Stimulated activated CD8-positive, alpha-beta memory T cell treated with anti-CD3 and anti-CD28 coated beads, Interleukin-7, amount 100 ng/mL, for 4 hours (primary cell): ENCODE measurements around the gene FHIP1A.

Experiments used
- DNase-seq, 2 donors: peaks; one replicate each; pipeline ENCODE4 v3.0.0-alpha.2; 2020; ENCODE audit warnings: low read depth in 2 of 2

Gene FHIP1A

DNA sequence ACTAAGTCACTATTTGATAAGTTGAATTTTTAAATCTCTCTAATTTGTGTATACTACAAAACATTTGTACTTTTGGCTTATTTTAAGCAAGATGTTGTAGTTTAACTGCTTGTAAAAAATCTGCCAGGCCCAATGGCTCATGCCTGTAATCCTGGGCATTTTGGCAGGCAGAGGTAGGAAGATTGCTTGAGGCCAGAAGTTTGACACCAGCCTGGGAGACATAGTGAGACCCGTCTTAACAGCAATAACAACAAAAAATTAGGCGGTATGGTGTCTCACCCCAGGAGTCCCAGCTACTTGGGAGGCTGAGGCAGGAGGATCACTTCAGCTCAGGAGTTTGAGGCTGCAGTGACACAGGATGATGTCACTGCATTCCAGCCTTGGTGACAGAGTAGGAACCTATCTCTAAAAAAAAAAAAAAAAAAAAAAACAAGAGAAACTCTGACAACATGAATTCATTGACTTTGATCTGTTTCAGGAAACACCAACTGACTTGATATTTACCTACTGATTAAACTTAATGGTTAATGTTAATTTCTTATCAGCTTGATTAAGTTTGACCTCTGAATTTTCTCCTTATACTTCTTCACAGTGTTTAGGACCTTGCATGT, 8.9 kb downstream of the FHIP1A start:
- DNase-seq: no peak

DNA sequence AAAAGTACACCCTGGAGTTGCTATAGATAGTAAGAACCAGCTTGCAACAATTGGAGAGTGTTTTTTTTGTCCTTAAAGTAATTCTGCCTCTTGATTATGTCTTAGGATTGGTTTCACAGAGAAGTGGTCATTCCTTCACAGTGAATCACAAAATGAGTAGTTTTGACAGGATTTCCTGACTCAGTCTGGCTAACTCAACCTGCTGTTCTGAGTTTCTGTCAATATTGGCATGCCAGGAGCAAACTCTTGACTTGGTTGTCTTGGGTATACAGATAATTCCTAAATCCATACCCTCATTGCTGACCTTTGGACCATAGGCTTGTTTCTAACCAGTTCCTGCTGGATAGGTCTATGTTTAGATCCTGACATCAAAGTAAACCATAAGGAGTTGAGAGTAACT, 9.4 kb downstream of the FHIP1A start:
- DNase-seq: no peak

DNA sequence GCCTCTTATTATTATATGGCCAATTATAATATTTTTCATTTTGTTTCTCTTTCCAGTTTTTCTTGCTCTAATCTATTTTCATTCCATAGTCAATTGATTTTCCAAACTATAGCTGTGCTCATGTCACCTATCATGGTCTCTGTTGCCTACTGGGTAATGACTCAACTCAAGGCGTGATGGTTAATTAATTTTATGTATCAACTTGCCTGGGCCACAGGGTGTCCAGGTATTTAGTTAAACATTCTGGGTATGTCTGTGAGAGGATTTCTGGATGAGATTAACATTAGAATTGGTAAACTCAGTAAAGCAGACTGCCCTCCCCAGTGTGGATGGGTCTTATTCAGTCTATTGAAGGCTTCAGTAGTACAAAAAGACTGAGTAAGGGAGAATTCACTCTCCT, 9.9 kb downstream of the FHIP1A start:
- no peak for DNase-seq

DNA sequence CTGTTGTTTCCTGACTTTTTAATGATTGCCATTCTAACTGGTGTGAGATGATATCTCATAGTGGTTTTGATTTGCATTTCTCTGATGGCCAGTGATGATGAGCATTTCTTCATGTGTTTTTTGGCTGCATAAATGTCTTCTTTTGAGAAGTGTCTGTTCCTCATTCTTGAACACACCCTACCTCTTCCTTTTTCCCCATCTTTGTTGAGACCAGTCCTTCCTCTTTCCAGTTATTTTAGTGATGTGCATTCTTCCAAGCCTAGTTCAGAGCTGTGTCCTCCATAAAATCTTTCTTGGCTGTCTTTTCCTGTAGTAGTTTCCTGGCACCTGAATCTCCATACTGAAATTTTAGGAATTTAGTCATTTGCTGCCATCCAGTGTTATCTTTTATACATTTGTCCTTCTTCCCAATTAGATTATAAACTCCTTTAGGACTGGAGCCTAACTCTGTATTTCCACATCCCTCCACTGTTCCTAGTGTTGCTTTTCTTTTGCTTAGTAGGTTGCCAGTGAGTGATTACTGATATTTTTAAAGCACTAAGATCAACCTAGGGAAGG, 11.4 kb downstream of the FHIP1A start:
- DNase-seq: no peak

DNA sequence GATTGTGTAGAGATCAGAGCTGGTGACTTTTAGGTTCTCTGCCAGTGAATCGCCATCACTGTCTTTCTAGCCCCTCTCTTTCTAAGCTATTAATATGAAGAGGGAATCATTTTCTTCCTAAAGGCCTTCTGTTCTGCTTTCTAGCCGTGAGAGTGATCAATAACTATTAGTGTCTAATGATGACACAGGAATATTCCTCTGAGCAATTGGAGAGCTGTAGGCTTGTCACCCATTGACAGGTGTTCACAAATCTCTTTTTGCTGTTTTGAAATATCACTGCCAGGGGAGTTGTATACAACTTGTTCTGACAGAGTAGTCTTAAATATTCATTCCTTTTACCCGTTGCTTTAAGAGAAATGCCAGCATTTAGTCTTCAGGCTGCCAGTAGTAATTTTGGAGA, 13.9 kb downstream of the FHIP1A start:
- DNase-seq: no peak

DNA sequence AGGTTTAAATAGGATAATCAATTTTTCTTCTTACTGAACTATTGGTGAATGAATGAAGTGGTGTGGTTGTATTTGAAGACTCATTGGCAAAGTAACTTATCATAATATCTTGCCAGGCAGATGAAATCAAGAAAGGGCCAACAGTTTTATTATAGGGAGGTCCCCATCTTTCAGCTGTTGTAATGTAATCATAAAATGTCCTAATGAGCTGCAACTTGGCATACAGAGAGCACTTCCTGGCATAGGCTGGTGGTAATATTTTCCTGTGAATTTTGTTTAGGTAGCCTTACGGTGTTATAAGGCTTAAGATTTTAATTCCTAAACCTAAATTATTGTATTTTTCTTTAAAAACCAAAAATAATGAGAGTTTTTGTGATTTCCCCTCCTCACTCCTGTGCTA, 17.5 kb downstream of the FHIP1A start:
- no peak for DNase-seq

DNA sequence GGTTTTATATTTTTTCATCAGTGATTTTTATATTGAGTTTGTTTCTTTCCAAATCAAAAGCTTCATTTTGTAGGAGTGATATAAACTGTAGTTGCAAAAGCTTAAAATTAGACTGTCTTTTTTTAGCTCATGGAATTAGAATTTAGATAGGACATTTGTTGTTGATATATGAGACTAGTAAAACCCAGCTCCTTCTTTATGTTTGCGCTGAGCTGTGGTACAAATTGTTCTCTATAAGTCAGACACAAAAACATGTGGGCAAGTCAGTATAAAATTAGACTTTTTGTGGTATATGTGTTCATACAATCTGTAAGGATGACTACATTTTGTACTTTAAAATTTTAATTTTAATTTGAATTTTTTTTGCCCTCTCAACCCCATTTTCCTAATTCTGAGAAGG, 18.3 kb downstream of the FHIP1A start:
- DNase-seq: no peak

DNA sequence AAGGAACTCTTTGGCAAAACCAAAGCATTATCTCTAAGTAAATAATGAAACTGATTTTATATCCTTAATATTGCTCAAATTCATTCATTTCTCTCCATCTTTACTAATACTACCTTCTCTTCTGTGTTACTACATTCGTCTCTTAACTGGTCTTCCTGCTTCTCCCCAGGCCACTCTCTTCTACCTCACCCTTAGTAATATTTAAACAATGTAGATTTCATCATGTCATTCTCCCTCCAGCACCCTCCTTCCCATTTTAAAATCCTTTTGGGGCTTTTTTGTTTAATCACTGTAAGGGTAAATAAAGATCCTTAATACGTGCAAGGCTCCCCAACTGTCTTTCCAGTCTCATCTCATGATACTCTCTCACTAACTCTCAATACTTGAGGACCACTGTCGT, 19.4 kb downstream of the FHIP1A start:
- no peak for DNase-seq

DNA sequence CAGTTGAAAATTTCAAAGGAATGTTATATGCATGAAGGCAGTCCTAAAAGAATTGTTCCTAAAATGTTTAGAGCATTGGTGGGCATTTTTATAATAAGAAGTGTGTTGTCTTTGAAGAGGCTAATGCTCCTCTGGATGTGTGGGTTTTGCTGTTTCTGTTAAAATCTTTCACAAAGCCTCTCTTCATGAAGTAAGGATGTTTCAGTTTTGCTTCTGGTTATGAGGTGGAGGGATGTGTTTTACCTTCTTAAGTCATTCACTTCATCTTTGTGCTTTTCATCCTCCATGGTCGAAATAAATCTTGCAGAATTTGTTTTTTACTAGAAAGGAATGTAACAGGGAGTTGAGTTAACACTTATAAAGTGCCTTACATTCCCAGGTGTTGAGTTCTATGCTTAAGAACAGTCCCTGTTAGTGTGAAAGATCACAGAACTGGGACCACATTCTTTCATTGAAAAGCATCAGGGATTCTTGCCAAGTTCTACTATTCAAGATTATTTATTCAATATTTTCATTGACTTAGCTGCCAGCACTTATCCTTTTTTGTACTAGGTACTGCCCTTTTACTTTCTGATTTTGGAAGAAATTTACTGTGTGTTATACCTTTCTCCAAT, 21.1 kb downstream of the FHIP1A start:
- no peak for DNase-seq

DNA sequence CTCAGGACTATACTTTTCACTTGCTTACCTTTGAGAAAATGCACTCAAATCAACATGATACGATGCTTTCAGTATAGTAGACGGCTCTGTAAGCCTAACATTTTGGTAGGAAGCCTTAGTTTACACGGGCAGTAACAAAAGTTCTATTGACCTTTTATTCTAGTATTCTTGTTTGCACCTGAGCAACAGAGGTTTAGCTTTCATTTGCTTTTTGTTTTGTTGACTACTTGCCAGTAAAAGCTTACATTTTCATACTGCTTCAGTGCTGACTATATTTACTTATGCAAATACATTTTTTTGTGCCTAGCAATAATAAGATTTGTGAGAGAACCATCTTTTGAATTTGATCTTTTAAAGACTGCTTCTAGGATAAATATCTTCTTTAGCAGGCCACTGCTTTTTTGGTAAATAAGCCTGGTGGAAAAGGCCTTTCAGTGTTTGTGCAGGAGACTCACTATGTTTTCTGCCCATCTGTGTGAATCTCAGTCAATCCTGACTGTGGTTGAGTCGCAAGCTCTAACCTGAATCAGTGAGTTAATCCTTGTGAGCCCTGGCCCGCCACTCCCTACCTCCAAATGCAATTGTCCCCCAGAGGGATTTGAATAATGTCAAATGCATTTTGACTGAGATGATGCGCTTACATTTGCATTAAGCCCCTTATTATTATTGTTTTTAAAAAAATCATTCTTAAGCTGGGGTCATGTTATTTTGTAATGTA, 21.9 kb downstream of the FHIP1A start:
- no peak for DNase-seq

DNA sequence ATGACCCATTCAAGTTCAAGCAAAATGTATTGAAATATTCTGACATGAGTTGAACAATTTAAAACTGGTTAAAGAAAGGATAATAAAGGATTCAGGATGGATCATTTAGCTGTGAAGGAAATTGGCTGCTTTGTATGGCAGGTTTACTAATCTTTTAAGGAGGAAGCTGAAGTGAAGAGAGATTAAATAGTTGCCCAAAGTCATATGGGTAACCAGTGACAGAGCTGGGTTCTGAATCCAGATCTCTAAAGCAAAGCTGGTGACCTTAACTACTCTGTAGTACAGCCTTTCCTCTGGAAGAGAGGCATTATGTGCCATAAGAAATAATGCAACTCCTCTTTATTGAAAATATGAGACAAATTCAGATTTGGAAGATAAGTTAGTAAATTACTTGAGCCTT, 22.8 kb downstream of the FHIP1A start:
- DNase-seq: no peak

DNA sequence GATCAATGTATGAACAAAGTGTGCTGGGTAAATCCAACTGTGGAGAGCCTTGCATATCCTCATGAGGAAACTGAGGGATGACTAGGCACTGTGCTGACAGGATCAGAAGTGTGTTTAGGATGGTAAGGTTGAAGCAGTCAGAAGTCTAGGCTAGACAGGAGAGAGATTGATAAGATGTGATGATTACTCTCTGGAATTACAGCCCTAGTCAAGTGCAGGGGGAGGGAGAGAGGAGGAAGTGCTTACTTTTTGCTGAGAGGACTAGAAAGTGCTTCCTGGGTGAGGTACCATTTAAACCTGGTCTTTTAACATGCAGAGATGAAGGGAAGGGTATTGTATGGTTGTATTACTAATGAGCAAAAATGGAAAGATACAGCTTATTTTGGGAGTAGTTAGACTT, 23.7 kb downstream of the FHIP1A start:
- no peak for DNase-seq

DNA sequence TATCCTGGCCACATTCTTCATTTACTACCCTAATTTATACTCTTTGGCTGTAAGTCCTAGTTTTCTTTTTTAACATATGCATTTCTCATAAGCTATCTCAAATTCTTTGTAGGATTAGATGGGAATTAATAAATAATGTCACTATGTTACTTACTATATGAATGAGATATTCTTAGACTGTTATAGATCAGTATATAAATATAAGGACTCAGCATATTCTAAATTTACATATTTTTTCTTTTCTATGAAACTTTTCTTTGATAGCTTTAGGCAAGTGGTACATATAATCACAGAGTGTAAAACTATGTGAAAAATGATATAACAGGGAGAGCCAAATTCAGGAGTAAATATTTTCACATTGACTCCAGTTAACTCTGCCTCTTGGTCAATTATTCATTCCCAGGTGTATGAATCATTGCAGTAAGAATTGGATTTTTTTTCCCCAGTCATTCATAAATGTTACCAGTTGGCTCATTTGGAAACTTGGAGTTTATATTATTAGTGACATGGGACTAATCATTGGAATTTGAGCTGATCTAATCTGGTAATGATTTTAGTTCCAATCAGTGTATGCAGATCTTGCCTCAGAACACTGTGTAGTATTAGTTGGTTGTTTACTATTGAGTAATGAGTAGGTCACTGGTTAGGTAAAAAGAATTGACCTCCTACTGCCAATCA, 25.3 kb downstream of the FHIP1A start:
- no peak for DNase-seq

DNA sequence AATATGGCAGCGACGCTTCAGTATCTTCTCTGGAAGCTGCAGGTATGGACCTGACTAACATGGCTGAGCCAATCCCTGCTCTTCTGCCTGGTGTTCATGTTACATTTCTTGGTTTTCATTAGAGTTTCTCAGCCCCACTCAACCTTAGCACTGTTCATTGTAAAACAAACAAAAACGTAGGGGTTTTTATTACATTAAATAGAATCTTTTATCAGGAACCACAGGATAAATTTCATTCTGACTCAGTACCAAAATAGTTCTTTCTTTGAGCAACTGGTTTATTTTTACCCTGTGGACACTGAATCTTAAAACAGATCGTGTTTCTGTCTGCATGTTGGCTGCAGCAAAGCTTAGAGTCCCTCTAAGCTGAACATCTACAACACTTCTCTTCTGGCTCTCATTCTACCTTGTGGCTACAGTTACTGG, 27.1 kb downstream of the FHIP1A start:
- no peak for DNase-seq

DNA sequence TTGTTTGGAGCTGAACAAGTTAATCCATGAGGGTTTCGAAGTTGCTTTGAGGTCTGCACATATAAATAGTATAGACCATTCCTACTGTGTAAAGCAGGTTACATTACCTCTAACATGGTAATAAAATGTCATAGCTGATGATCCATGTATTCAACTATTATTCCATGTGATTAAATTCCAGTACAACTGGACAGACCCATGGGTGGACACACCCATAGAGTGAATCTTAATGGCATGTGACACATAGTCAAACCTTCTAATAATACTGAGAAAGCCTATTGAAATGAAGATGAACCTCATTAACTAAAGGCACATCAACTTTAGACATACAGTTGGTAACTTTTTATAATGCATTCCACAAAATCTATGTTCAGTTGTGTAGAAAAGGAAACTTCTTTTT, 28.5 kb downstream of the FHIP1A start:
- no peak for DNase-seq

DNA sequence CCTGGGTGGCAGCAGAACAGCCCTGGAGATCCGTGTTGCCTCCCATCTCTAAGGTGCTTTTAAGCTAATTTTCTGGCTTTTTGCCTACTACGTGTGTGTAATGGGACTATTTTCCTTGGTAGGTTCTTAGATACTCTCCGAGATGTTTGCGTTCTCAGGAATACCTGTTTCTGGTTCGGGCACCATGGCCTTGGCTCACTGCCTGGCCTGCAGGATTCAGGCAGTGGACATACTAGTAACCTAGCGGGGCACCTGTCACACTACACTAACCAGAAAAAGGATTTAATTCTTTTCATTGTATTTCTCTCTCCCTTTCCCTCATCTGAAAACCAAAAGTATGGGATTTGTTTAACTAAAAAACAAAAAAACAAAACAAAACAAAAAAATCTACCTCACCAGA, 29.2 kb downstream of the FHIP1A start:
- no peak for DNase-seq

DNA sequence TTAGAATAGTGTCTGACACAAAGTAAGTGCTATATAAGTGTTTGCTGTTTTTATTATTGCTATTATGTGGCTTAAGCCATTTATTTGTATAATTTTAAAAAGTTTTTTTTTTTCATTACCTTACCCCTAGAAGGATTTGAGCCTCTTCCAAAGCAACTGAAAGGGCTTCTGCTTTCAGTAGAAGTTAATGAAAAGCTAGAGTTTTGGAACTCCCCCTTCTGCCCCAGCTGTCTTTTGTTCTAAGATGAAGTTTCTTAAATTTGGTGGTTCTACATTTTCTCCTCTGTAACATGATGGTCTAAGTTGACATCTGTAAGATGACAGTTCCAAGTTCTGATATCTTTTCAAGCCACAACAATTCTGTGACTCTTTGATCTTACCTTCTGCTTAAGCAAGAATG, 30.3 kb downstream of the FHIP1A start:
- no peak for DNase-seq

DNA sequence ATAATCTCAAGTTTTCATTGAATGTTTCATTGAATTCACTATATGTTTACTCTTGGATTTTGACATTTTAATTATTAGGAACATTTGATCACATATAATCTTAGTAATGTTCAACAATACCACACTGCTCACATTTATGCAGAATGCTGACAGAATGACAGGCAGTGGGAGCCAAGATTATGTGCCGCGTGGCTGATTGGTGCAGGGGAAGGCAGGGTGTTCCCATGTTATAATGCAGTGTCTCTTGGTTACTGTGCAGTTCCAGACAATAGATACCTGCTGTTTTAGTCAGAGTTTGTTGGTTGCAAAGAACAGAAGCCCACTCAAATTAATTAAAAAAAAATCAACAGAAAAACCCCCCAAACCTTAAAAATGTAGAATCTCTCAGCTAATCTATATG, 33.0 kb downstream of the FHIP1A start:
- DNase-seq: no peak

DNA sequence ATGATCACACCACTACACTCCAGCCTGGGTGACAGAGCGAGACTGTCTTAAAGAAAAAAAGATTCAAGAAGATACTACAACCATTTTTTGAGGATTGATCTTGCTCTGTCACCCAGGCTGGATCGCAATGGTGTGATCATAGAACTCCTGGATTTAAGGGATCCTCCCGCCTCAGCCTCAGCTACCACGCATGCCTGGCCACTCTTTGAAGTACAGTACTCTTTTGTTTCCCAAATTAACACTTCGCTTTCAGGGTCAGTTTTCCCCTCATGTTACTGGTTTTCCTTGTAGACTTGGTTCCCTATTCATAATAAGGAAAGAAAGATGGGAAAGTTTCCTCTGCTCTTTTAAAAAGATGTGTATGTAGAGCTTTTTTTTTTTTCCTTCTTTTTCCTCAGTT, 34.3 kb downstream of the FHIP1A start:
- no peak for DNase-seq

DNA sequence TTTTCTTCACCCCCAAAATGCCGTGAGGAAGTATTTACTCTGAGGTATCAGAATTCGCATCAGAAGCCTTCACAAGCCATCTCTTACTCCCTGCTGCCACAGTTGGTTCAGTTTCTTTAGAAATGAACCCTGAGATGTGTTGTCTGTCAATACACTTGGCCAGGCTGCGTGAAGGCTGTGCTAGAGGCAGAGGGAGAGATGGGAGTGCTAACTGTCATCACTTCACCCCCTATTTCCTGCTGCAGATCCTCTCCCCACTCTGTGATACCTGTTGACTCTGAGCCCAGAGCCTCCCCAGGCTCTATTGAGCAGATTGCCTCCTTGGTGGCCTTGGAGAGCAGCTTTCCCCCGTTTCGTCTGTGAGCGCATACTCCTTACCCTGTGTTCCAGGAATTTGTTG, 34.8 kb downstream of the FHIP1A start:
- DNase-seq: no peak

DNA sequence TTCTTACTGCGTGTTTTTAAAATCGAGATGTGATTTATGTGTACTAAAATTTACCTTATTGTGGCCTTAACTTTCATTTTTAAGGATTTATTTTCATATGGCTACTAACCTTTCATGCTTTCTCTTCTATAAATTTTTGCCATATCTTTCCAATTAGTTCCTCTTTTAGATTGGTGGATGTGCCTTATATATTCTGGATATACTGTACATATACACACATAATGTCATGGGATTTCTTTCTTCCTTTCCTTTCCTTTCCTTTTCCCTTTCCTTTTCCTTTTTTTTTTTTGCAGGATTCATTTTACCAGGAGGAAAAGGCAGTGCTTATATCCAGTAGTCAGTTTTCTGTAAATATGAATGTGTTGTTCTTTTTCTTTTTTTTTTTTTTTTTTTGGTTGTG, 37.2 kb downstream of the FHIP1A start:
- no peak for DNase-seq

DNA sequence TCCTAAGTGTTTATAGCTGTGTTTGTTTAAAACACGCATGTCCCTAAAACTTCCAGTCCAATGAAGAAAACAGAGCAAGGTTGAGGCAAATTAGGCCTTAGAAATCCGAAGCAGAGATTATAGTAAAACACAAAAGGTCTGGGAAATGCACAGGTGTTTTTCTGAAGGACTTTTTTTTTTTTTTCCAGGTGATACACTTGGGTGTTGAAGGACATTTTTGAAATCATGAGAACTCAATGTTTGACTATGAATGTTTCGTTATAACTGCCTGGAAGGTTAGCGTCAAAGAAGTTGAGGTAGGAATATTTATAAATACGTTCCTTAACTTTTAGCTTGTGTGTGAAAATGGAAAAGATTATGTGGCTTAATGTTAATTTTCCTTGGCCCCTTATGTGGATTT, 45.5 kb downstream of the FHIP1A start:
- DNase-seq: no peak

DNA sequence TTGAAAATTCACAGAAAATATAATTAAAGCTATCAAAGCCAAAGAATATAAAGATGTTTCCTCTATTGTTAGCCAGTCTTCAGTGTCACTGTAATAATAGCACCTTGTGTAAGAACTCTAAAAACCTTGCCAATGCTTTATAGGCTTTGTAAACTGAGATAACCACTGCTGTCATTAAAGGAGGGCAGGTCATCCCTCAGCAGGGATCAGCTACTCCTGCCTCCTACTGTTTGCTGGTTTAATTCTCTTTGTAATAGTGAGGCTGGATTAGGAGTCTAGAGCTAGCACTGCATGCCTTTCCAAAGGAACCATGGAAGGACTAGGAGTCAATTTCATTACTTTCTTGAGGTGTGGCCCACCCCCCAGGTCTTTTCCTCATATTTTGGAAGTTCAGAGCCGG, 46.2 kb downstream of the FHIP1A start:
- no peak for DNase-seq
